Measurements from ENCODE around the gene ZMYND15. TPM values are rescaled to one million over a fixed set of nuclear protein-coding genes. Genes with fewer than 3 reads are reported as not detected.

ZMYND15 gene
- total RNA-seq, 1 donor from 2014 or later, result 0.22 TPM

DNA sequence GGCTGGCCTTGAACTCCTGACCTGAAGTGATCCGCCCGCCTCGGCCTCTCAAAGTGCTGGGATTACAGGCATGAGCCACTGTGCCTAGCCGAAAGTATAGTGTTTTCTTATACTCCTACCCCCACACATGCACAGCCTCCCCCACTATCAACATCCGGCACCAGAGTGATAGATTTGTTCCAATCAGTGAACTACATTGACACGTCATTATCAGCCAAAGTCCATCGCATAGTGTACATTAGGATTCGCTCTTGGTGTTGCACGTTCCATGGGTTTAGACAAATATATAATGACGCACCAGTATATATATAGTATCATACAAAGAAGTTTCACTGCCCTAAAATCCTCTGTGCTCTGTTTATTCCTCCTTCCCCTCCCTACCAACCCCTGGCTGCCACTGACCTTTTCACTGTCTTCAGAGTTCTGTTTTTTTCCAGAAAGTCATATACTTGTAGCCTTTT lies 20.2 kb downstream of the ZMYND15 start:
- Mint-ChIP-seq H3K36me3 (ENCODE audit: insufficient read depth) (no peaks in the 10 kb centered on the region), H3K4me1 (ENCODE audit: low read depth) (peaks cover 5% of the 10 kb centered on the region), H3K4me3 (ENCODE audit: low read depth) (no peak overlapping the region), H3K9me3 (ENCODE audit: low read depth) (no peaks in the 10 kb centered on the region), H3K27me3 (peaks cover 11% of the 10 kb centered on the region), H3K27ac (no peak overlapping the region)
- DNase-seq (ENCODE audit: low spot score, unreplicated experiment), result no peak
- TF ChIP-seq, protein P1, sequence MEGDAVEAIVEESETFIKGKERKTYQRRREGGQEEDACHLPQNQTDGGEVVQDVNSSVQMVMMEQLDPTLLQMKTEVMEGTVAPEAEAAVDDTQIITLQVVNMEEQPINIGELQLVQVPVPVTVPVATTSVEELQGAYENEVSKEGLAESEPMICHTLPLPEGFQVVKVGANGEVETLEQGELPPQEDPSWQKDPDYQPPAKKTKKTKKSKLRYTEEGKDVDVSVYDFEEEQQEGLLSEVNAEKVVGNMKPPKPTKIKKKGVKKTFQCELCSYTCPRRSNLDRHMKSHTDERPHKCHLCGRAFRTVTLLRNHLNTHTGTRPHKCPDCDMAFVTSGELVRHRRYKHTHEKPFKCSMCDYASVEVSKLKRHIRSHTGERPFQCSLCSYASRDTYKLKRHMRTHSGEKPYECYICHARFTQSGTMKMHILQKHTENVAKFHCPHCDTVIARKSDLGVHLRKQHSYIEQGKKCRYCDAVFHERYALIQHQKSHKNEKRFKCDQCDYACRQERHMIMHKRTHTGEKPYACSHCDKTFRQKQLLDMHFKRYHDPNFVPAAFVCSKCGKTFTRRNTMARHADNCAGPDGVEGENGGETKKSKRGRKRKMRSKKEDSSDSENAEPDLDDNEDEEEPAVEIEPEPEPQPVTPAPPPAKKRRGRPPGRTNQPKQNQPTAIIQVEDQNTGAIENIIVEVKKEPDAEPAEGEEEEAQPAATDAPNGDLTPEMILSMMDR (IDR thresholded peaks at IDR 0.05; ENCODE audit: unreplicated experiment), result no peak

DNA sequence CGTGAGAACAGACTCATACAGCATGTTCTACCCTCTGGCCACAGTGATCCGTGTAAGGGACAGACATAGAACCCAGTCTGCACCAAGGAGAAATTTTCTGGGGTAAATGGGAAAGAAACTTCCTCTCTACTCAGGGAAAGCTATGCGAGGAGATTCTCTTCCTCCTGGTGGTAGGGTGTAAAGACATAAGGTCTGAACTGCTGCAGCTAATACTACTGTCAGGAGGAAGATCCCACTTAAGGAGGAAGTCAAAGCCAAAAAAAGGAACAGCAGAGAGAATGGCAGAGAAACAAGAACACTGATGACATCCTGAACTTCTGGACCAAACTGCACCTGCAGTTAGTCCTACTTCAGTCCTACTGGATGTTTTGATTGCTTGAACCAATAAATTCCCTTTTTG lies 25.0 kb downstream of the ZMYND15 start:
- TF ChIP-seq, protein P1 (IDR thresholded peaks at IDR 0.05; ENCODE audit: unreplicated experiment), result no peak
- Mint-ChIP-seq H3K9me3 (ENCODE audit: low read depth) (no peaks in the 10 kb centered on the region), H3K27ac (no peak overlapping the region)

DNA sequence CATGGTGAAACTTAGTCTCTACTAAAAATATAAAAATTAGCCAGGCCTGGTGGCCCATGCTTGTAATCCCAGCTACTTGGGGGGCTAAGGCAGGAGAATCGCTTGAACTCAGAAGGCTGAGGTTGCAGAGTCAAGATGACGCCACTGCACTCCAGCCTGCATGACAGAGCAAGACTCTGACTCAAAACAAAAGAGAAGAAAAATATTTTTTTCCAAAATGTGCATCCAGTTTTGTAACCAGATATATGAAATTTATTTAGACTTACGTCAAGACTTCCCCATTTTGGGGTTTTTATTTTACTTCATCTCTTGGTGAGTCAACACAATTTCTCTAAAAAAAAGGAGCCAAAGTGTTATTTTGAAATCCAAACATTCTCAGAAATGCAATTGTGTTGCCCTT lies 26.6 kb downstream of the ZMYND15 start:
- Mint-ChIP-seq H3K4me3 (ENCODE audit: low read depth) (no peak overlapping the region), H3K27ac (no peak overlapping the region), H3K36me3 (ENCODE audit: insufficient read depth) (no peaks in the 10 kb centered on the region), H3K27me3 (no peaks in the 10 kb centered on the region), H3K4me1 (ENCODE audit: low read depth) (peaks cover 1% of the 10 kb centered on the region), H3K9me3 (ENCODE audit: low read depth) (no peaks in the 10 kb centered on the region)
- no peak for DNase-seq (ENCODE audit: low spot score, unreplicated experiment)
- TF ChIP-seq, protein P1 (IDR thresholded peaks at IDR 0.05; ENCODE audit: unreplicated experiment), result no peak

More for the DNA sequence above, 25.0 kb downstream of the ZMYND15 start:
- no peak overlapping the region for H3K4me3 Mint-ChIP-seq (ENCODE audit: low read depth)
- no peaks in the 10 kb centered on the region for H3K36me3 Mint-ChIP-seq (ENCODE audit: insufficient read depth)
- no peaks in the 10 kb centered on the region for H3K4me1 Mint-ChIP-seq (ENCODE audit: low read depth)
- no peak for DNase-seq (ENCODE audit: low spot score, unreplicated experiment)
- H3K27me3 Mint-ChIP-seq, result no peaks in the 10 kb centered on the region

DNA sequence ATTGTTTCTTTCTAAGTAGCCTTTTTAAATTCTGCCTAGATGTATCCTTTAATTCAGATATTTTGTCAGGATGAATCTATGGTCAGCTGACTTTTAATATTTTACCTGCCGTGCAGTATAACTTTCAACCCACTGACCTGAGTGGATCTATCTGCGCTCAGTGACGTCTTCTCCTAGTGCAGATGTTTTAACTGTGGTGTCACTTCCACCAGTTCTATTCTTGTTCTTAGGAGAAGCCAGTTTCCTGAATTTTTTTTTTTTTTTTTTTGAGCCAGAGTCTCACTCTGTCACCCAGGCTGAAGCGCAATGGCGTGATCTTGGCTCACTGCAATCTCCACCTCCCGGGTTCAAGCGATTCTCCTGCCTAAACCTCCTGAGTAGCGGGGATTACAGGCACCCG lies 27.1 kb downstream of the ZMYND15 start:
- H3K27me3 Mint-ChIP-seq, result peaks cover 2% of the 10 kb centered on the region
- TF ChIP-seq, protein P1 (IDR thresholded peaks at IDR 0.05; ENCODE audit: unreplicated experiment), result no peak
- H3K36me3 Mint-ChIP-seq (ENCODE audit: insufficient read depth), result no peaks in the 10 kb centered on the region
- H3K27ac Mint-ChIP-seq, result no peak overlapping the region
- no peaks in the 10 kb centered on the region for H3K9me3 Mint-ChIP-seq (ENCODE audit: low read depth)
- no peak overlapping the region for H3K4me3 Mint-ChIP-seq (ENCODE audit: low read depth)
- DNase-seq (ENCODE audit: low spot score, unreplicated experiment), result no peak
- peaks cover 4% of the 10 kb centered on the region for H3K4me1 Mint-ChIP-seq (ENCODE audit: low read depth)

DNA sequence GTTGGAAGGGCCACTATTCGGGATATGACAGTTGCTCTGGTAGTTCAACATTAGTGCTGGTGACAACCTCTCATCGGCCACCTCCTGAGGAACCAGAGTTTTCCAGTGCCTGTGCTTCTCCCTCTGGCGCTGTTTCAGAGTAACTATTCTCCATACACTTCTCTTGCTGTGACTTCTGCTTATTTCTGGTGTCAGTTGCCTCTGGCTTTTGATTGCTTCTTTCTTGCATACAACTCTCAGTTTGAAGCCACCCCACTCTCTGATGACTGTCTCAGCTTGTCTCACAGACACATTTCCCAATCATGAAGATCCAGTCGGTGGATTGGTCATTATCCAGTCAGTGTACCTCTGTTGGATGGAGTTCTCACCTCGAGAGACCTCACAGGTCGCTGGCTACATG lies 28.7 kb downstream of the ZMYND15 start:
- H3K36me3 Mint-ChIP-seq (ENCODE audit: insufficient read depth), result no peaks in the 10 kb centered on the region
- DNase-seq (ENCODE audit: low spot score, unreplicated experiment), result no peak
- H3K27ac Mint-ChIP-seq, result no peak overlapping the region
- H3K9me3 Mint-ChIP-seq (ENCODE audit: low read depth), result no peaks in the 10 kb centered on the region
- TF ChIP-seq, protein P1 (IDR thresholded peaks at IDR 0.05; ENCODE audit: unreplicated experiment), result no peak
- H3K4me3 Mint-ChIP-seq (ENCODE audit: low read depth), result no peak overlapping the region
- H3K4me1 Mint-ChIP-seq (ENCODE audit: low read depth), result peaks cover 7% of the 10 kb centered on the region
- H3K27me3 Mint-ChIP-seq, result peaks cover 4% of the 10 kb centered on the region

Measured in progenitor cell of endocrine pancreas (in vitro differentiated cells).